K562 (cell line): ENCODE measurements around the gene LYPD3. TPM values are rescaled to one million over a fixed set of nuclear protein-coding genes. Genes with fewer than 3 reads are reported as not detected.

Source experiments
- BCL6 ChIP-seq: fragments of 250-450 bp; sonication (Bioruptor Pico); IDR thresholded peaks from 2 replicates; pipeline ENCODE4 v1.4.0; 2020
- CCNT2 ChIP-seq: IDR thresholded peaks from 2 replicates; pipeline ENCODE4 v1.6.1; 2011; ENCODE audit warnings: borderline replicate concordance, low read depth, mild to moderate bottlenecking, moderate library complexity, mixed read lengths, low read length; ENCODE audit not compliant: insufficient read length; ENCODE audit errors: extremely low read depth
- CTBP1 ChIP-seq: fragments of 450-650 bp; IDR thresholded peaks from 2 replicates; pipeline ENCODE4 v1.6.1; 2016; ENCODE audit warnings: borderline replicate concordance
- ERF ChIP-seq: fragments of 450-650 bp; formaldehyde crosslinking; IDR thresholded peaks from 2 replicates; pipeline ENCODE4 v1.4.0; 2020; ENCODE audit warnings: mild to moderate bottlenecking, mixed read lengths
- FOXK2 ChIP-seq, 2 experiments: fragments of 450-650 bp; IDR thresholded peaks in 1 of 2; conservative IDR thresholded peaks in 1 of 2; 2 replicates each; pipeline ENCODE4 v1.6.1; 2016; ENCODE audit warnings: low read depth in 2 of 2, mild to moderate bottlenecking in 1 of 2
- HNRNPL ChIP-seq: fragments of 200-400 bp; formaldehyde crosslinking; IDR thresholded peaks from 2 replicates; pipeline ENCODE4 v1.6.1; 2017; ENCODE audit warnings: low read depth, mild to moderate bottlenecking, low read length
- MAZ ChIP-seq, 2 experiments: fragments of 450-650 bp in 1 of 2; sonication (generic) in 1 of 2; formaldehyde crosslinking; IDR thresholded peaks in 1 of 2; conservative IDR thresholded peaks in 1 of 2; 2 replicates each; pipeline versions ENCODE4 v1.4.0 to v1.5.0; 2020; ENCODE audit warnings: mild to moderate bottlenecking in 1 of 2, missing genetic modification reagents in 1 of 2
- MYC ChIP-seq, 2 experiments: fragments of 250-450 bp in 1 of 2; sonication (Bioruptor Pico) in 1 of 2; IDR thresholded peaks; 2 replicates each; pipeline versions ENCODE4 v1.5.1 to v1.6.1; 2012 to 2021; ENCODE audit warnings: low read depth in 2 of 2, borderline replicate concordance in 1 of 2, improper control_type of control experiment in 1 of 2, low read length in 1 of 2, mild to moderate bottlenecking in 1 of 2, moderate library complexity in 1 of 2
- NBN ChIP-seq: fragments of 450-650 bp; IDR thresholded peaks from 2 replicates; pipeline ENCODE4 v1.6.1; 2016; ENCODE audit warnings: low read depth, mild to moderate bottlenecking
- NFATC3 ChIP-seq: fragments of 450-650 bp; IDR thresholded peaks from 2 replicates; pipeline ENCODE4 v1.6.1; 2017; ENCODE audit warnings: mild to moderate bottlenecking
- NR3C1 ChIP-seq: sonication (generic); formaldehyde crosslinking; IDR thresholded peaks from 2 replicates; pipeline ENCODE4 v1.8.1; 2022; ENCODE audit warnings: missing genetic modification reagents
- RBFOX2 ChIP-seq: fragments of 200-400 bp; formaldehyde crosslinking; IDR thresholded peaks from 2 replicates; pipeline ENCODE4 v1.6.1; 2017; ENCODE audit warnings: low read depth, mild to moderate bottlenecking, low read length, moderate library complexity
- SMAD4 ChIP-seq: fragments of 250-450 bp; sonication (Bioruptor Pico); conservative IDR thresholded peaks from 2 replicates; pipeline ENCODE4 v1.8.0; 2021; ENCODE audit warnings: inconsistent platforms, mild to moderate bottlenecking, moderate library complexity
- TEAD1 ChIP-seq, 2 experiments: fragments of 450-650 bp in 1 of 2; sonication (generic) in 1 of 2; formaldehyde crosslinking; IDR thresholded peaks; 2 replicates each; pipeline versions ENCODE4 v1.4.0 to v1.8.0; 2020 to 2022; ENCODE audit warnings: mild to moderate bottlenecking in 2 of 2, missing genetic modification reagents in 1 of 2
- ZC3H11A ChIP-seq: IDR thresholded peaks from 2 replicates; pipeline ENCODE4 v1.6.1; 2012; ENCODE audit warnings: low read depth, low read length, improper control_type of control experiment
- ZNF184 ChIP-seq: sonication (generic); formaldehyde crosslinking; IDR thresholded peaks from 2 replicates; pipeline ENCODE4 v1.5.0; 2020; ENCODE audit warnings: missing genetic modification reagents
- ZNF263 ChIP-seq: sonication (generic); formaldehyde crosslinking; IDR thresholded peaks from 2 replicates; pipeline ENCODE4 v1.8.0; 2022; ENCODE audit warnings: mild to moderate bottlenecking, missing genetic modification reagents, borderline replicate concordance
- polyA plus RNA-seq, 8 experiments: library from polyadenylated mRNA; depleted of rRNA in 4 of 8; stranded (reverse) in 5 of 8; unstranded in 3 of 8; fragments of >200 nt; fragmentation: Nextera tagmentation in 2 of 8; fragmentation: Illumina TruSeq in 1 of 8; extraction: Ambion mirVana in 2 of 8; extraction: Trizol in 1 of 8; gene quantifications; 2 replicates each; pipeline versions ENCODE4 v1.2.1 to v1.2.3, GENCODE V29; 2011 to 2014; ENCODE audit warnings: inconsistent platforms in 1 of 8, missing spikeins in 1 of 8
- total RNA-seq, 7 experiments: library from RNA; depleted of rRNA in 6 of 7; stranded (reverse); fragments of >200 nt in 6 of 7; fragmentation: Illumina TruSeq in 2 of 7; extraction: Trizol in 2 of 7; gene quantifications; 2 replicates each; pipeline versions ENCODE4 v1.2.1 to v1.2.3, GENCODE V29; 2011 to 2021; ENCODE audit warnings: low replicate concordance in 1 of 7
- TF ChIP-seq, protein P1 (sequence below): fragments of 450-650 bp; formaldehyde crosslinking; IDR thresholded peaks from 2 replicates; pipeline ENCODE4 v1.4.0; 2020; ENCODE audit warnings: mild to moderate bottlenecking, moderate library complexity
- TF ChIP-seq, protein P2 (sequence below), 2 experiments: fragments of 450-650 bp in 1 of 2; sonication (generic) in 1 of 2; formaldehyde crosslinking; conservative IDR thresholded peaks; 2 replicates each; pipeline versions ENCODE4 v1.4.0 to v1.8.1; 2020 to 2022; ENCODE audit warnings: mild to moderate bottlenecking in 1 of 2, missing genetic modification reagents in 1 of 2
- TF ChIP-seq, protein P3 (sequence below): sonication (generic); formaldehyde crosslinking; IDR thresholded peaks from 2 replicates; pipeline ENCODE4 v1.8.1; 2023; ENCODE audit warnings: mild to moderate bottlenecking, missing genetic modification reagents
- TF ChIP-seq, protein P4 (sequence below): sonication (generic); formaldehyde crosslinking; IDR thresholded peaks from 2 replicates; pipeline ENCODE4 v1.8.0; 2022; ENCODE audit warnings: mild to moderate bottlenecking, missing genetic modification reagents

The LYPD3 gene
- total and polyA plus RNA-seq, 9 of the 15 experiments (the other 6 are each of a cell fraction or from before 2014, with no cell fraction given) = 0.04 to 0.33 (median 0.20) TPM; not detected in 1

DNA sequence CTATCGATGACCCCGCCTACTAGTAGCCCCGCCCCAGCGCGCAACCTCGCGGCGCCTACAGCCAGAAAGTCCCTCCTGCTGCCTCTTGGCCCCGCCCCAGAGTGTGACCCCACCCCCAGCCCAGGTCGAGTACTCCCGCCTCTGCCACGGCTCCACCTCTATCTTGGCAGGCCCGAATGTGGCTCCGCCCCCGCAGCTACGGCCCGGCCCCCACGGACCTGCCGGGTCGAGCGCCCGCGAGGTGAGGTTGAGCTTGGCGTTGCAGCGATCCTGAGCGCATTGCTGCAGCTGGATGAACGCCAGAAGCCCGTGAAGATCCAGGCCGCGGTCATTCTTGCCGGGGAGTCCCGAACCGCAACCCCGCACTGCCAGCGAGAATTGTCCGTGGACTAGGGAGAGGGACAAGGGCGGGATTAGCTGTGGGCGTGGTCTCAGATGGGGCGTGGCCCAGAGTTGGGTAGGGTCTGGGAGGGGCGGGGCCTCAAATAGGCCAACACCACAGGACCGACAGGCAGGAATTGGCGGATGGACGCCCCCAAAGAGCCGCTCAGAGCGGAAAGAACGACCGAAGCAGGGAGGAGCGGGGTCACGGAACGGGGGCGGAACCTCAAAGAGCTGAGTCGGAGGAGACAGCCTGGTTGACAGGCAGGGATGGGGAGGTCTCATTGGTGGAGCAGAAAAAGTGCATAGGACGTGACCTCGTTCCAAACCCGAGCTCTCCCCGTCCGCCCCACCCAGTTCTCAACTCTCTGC is 1.9 kb downstream of the LYPD3 start (continued):
- TF ChIP-seq, protein P1, sequence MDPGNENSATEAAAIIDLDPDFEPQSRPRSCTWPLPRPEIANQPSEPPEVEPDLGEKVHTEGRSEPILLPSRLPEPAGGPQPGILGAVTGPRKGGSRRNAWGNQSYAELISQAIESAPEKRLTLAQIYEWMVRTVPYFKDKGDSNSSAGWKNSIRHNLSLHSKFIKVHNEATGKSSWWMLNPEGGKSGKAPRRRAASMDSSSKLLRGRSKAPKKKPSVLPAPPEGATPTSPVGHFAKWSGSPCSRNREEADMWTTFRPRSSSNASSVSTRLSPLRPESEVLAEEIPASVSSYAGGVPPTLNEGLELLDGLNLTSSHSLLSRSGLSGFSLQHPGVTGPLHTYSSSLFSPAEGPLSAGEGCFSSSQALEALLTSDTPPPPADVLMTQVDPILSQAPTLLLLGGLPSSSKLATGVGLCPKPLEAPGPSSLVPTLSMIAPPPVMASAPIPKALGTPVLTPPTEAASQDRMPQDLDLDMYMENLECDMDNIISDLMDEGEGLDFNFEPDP = no peak
- TF ChIP-seq NFATC3 (no peak), TEAD1 (CRISPR knock-in tag; IDR thresholded peaks at IDR 0.05) (peak in 1 of 2 experiments; percentile 80; a peak in 1 of 4 replicates), CCNT2 (peak; percentile 18), RBFOX2 (peak; percentile 49; the same call in 1 of the 2 replicates), SMAD4 (CRISPR knock-in tag) (no peak), MYC (IDR thresholded peaks at IDR 0.05; ENCODE audit: low read depth, low read length) (peak; percentile 11; the same call in 1 of the 2 replicates), MYC (CRISPR knock-in tag; IDR thresholded peaks at IDR 0.05; ENCODE audit: borderline replicate concordance, low read depth) (no peak), ZNF263 (CRISPR knock-in tag) (peak; percentile 43; the same call in 1 of the 2 replicates), HNRNPL (no peak), FOXK2 (conservative IDR thresholded peaks at IDR 0.05 in 1 of 2, IDR thresholded peaks at IDR 0.05 in 1 of 2; ENCODE audit: low read depth in 2 of 2) (0 out of 4 replicates have a peak, but pooled peaks of 1 of the 2 experiments have one; percentile 44), ERF (CRISPR knock-in tag) (0 out of 2 replicates have a peak, but pooled peaks have one; percentile 13), NBN (0 out of 2 replicates have a peak, but pooled peaks have one; percentile 62), MAZ (CRISPR knock-in tag; conservative IDR thresholded peaks at IDR 0.05 in 1 of 2, IDR thresholded peaks at IDR 0.05 in 1 of 2) (peak; percentile 12 to 52; a peak in 3 of 4 replicates), ZC3H11A (no peak), ZNF184 (CRISPR knock-in tag) (no peak), CTBP1 (0 out of 2 replicates have a peak, but pooled peaks have one; percentile 9), BCL6 (CRISPR knock-in tag) (no peak), NR3C1 (CRISPR knock-in tag) (no peak)
- TF ChIP-seq, protein P2, sequence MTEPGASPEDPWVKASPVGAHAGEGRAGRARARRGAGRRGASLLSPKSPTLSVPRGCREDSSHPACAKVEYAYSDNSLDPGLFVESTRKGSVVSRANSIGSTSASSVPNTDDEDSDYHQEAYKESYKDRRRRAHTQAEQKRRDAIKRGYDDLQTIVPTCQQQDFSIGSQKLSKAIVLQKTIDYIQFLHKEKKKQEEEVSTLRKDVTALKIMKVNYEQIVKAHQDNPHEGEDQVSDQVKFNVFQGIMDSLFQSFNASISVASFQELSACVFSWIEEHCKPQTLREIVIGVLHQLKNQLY (CRISPR knock-in tag; conservative IDR thresholded peaks at IDR 0.05) = no peak
- TF ChIP-seq, protein P3, sequence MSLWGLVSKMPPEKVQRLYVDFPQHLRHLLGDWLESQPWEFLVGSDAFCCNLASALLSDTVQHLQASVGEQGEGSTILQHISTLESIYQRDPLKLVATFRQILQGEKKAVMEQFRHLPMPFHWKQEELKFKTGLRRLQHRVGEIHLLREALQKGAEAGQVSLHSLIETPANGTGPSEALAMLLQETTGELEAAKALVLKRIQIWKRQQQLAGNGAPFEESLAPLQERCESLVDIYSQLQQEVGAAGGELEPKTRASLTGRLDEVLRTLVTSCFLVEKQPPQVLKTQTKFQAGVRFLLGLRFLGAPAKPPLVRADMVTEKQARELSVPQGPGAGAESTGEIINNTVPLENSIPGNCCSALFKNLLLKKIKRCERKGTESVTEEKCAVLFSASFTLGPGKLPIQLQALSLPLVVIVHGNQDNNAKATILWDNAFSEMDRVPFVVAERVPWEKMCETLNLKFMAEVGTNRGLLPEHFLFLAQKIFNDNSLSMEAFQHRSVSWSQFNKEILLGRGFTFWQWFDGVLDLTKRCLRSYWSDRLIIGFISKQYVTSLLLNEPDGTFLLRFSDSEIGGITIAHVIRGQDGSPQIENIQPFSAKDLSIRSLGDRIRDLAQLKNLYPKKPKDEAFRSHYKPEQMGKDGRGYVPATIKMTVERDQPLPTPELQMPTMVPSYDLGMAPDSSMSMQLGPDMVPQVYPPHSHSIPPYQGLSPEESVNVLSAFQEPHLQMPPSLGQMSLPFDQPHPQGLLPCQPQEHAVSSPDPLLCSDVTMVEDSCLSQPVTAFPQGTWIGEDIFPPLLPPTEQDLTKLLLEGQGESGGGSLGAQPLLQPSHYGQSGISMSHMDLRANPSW (CRISPR knock-in tag) = 0 out of 2 replicates have a peak, but pooled peaks have one; percentile 46
- TF ChIP-seq, protein P4, sequence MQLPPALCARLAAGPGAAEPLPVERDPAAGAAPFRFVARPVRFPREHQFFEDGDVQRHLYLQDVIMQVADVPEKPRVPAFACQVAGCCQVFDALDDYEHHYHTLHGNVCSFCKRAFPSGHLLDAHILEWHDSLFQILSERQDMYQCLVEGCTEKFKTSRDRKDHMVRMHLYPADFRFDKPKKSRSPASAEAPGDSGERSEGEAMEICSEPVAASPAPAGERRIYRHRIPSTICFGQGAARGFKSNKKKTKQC (CRISPR knock-in tag) = peak; percentile 18; the same call in 1 of the 2 replicates
